HepG2 (cell line): ENCODE results near the gene INO80E. TPM values are rescaled to one million over a fixed set of nuclear protein-coding genes. Genes with fewer than 3 reads are reported as not detected.

Experiments used
- ARNTL ChIP-seq: sonication (generic); formaldehyde crosslinking; IDR thresholded peaks from 2 replicates; pipeline ENCODE4 v1.4.0; 2020; ENCODE audit warnings: mild to moderate bottlenecking, missing genetic modification reagents
- CBX5 ChIP-seq: sonication (generic); formaldehyde crosslinking; IDR thresholded peaks from 2 replicates; pipeline ENCODE4 v1.4.0; 2020; ENCODE audit warnings: missing genetic modification reagents, borderline replicate concordance
- CHCHD3 ChIP-seq: sonication (generic); formaldehyde crosslinking; IDR thresholded peaks from 2 replicates; pipeline ENCODE4 v1.8.0; 2022; ENCODE audit warnings: mild to moderate bottlenecking, missing genetic modification reagents, moderate library complexity
- GTF2F1 ChIP-seq: fragments of 150-350 bp; IDR thresholded peaks from 2 replicates; pipeline ENCODE4 v1.6.1; 2014; ENCODE audit warnings: low read length
- HDAC6 ChIP-seq: fragments of 200-600 bp; sonication (generic); IDR thresholded peaks from 2 replicates; pipeline ENCODE4 v1.7.0; 2017; ENCODE audit warnings: mild to moderate bottlenecking, antibody characterized with exemption, low read length, low read depth
- KDM5A ChIP-seq: fragments of 200-600 bp; sonication (generic); IDR thresholded peaks from 2 replicates; pipeline ENCODE4 v1.7.0; 2018; ENCODE audit warnings: antibody characterized with exemption, mild to moderate bottlenecking, low read length, borderline replicate concordance
- NFE2 ChIP-seq: sonication (generic); formaldehyde crosslinking; IDR thresholded peaks from 2 replicates; pipeline ENCODE4 v1.4.0; 2020; ENCODE audit warnings: missing genetic modification reagents
- SALL1 ChIP-seq: sonication (generic); formaldehyde crosslinking; IDR thresholded peaks from 2 replicates; pipeline ENCODE4 v1.8.0; 2022; ENCODE audit warnings: mild to moderate bottlenecking, missing genetic modification reagents
- SOX13 ChIP-seq, 3 experiments: fragments of 450-650 bp in 1 of 3; sonication (generic) in 1 of 3; formaldehyde crosslinking in 1 of 3; IDR thresholded peaks in 2 of 3; conservative IDR thresholded peaks in 1 of 3; 2 replicates each; pipeline versions ENCODE4 v1.5.0 to v1.6.1; 2016 to 2020; ENCODE audit warnings: antibody characterized with exemption in 1 of 3, mild to moderate bottlenecking in 1 of 3, missing compliant biosample characterization in 1 of 3, missing genetic modification reagents in 1 of 3, moderate library complexity in 1 of 3
- TCF7L2 ChIP-seq: IDR thresholded peaks from 2 replicates; pipeline ENCODE4 v1.6.1; 2011; ENCODE audit warnings: mild to moderate bottlenecking, low read depth, low read length, moderate library complexity
- TSC22D2 ChIP-seq: sonication (generic); formaldehyde crosslinking; IDR thresholded peaks from 2 replicates; pipeline ENCODE4 v1.5.1; 2020; ENCODE audit warnings: missing genetic modification reagents, mild to moderate bottlenecking, borderline replicate concordance
- ZFY ChIP-seq: sonication (generic); formaldehyde crosslinking; IDR thresholded peaks from 2 replicates; pipeline ENCODE4 v1.4.0; 2020; ENCODE audit warnings: missing genetic modification reagents
- ZMYM4 ChIP-seq: sonication (generic); formaldehyde crosslinking; IDR thresholded peaks from 2 replicates; pipeline ENCODE4 v1.8.1; 2023; ENCODE audit warnings: mild to moderate bottlenecking, missing genetic modification reagents
- ZNF230 ChIP-seq: sonication (generic); formaldehyde crosslinking; IDR thresholded peaks from 2 replicates; pipeline ENCODE4 v1.4.0; 2020; ENCODE audit warnings: mild to moderate bottlenecking, missing genetic modification reagents
- ZNF30 ChIP-seq: sonication (generic); formaldehyde crosslinking; IDR thresholded peaks from 2 replicates; pipeline ENCODE4 v1.5.0; 2020; ENCODE audit warnings: mild to moderate bottlenecking, missing genetic modification reagents
- ZNF850 ChIP-seq: sonication (generic); formaldehyde crosslinking; conservative IDR thresholded peaks from 2 replicates; pipeline ENCODE4 v1.9.0; 2021; ENCODE audit warnings: mild to moderate bottlenecking, missing genetic modification reagents
- polyA plus RNA-seq, 8 experiments: library from polyadenylated mRNA; depleted of rRNA in 3 of 8; stranded (reverse) in 7 of 8; unstranded in 1 of 8; fragments of >200 nt; fragmentation: Illumina TruSeq in 4 of 8; extraction: Trizol in 4 of 8; gene quantifications; 2 replicates each; pipeline versions ENCODE4 v1.2.1 to v1.2.3, GENCODE V29; 2011 to 2016; ENCODE audit warnings: low read depth in 4 of 8, missing spikeins in 1 of 8, mixed read lengths in 1 of 8; ENCODE audit not compliant: insufficient read depth in 1 of 8
- total RNA-seq, 5 experiments: library from RNA; depleted of rRNA; stranded (reverse); fragments of >200 nt; fragmentation: Illumina TruSeq; extraction: Trizol; gene quantifications; 2 replicates each; pipeline ENCODE4 v1.2.3, GENCODE V29; 2016; ENCODE audit warnings: low read depth in 1 of 5
- TF ChIP-seq, protein P1 (sequence below): IDR thresholded peaks from 2 replicates; pipeline ENCODE4 v1.6.1; 2018; ENCODE audit warnings: missing genetic modification reagents
- TF ChIP-seq, protein P2 (sequence below): fragments of 450-650 bp; IDR thresholded peaks from 2 replicates; pipeline ENCODE4 v1.6.1; 2017
- TF ChIP-seq, protein P3 (sequence below): sonication (generic); formaldehyde crosslinking; IDR thresholded peaks from 2 replicates; pipeline ENCODE4 v1.5.0; 2020; ENCODE audit warnings: missing genetic modification reagents
- TF ChIP-seq, protein P4 (sequence below): sonication (generic); formaldehyde crosslinking; IDR thresholded peaks from 2 replicates; pipeline ENCODE4 v1.5.1; 2020; ENCODE audit warnings: mild to moderate bottlenecking, moderate library complexity, missing genetic modification reagents
- TF ChIP-seq, protein P5 (sequence below): sonication (generic); formaldehyde crosslinking; IDR thresholded peaks from 2 replicates; pipeline ENCODE4 v1.4.0; 2020; ENCODE audit warnings: missing genetic modification reagents
- TF ChIP-seq, protein P6 (sequence below): sonication (generic); formaldehyde crosslinking; IDR thresholded peaks from 2 replicates; pipeline ENCODE4 v1.4.0; 2020; ENCODE audit warnings: mild to moderate bottlenecking, missing genetic modification reagents

INO80E gene
- total and polyA plus RNA-seq, 2 of the 13 experiments (the other 11 are each of a cell fraction or from before 2014, with no cell fraction given): 25.8 to 45.6 TPM

DNA sequence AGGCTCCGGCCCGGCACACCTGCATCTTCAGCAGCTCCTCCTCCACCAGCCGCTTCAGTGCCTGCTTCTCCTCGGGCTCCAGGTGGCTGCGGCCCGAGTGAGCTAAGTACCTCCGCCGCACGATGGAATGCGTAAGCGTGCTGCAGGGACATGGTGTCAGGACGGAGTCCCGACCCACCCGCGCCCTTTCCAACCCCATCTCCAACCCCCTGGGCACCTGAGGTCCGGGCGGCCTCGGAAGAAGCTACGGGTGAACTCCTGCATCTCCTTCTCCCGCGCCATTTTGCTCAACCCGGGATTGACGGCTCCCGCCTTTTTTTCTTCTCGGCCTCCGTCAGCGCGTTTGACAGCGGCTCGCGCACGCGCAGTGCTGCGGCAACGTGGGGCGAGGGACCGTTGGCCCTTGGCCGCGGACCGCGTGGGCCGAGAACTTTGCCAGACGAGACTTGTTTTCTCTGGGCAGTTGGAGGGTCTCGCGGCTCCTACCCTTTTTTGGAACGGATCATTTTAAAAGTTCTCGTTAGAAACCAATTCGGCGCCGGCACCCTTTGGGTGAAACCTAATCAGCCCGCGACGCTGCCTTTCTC lies 624 bp upstream of the INO80E start, which contains the start of gene HIRIP3 (continued):
- TF ChIP-seq, protein P1, sequence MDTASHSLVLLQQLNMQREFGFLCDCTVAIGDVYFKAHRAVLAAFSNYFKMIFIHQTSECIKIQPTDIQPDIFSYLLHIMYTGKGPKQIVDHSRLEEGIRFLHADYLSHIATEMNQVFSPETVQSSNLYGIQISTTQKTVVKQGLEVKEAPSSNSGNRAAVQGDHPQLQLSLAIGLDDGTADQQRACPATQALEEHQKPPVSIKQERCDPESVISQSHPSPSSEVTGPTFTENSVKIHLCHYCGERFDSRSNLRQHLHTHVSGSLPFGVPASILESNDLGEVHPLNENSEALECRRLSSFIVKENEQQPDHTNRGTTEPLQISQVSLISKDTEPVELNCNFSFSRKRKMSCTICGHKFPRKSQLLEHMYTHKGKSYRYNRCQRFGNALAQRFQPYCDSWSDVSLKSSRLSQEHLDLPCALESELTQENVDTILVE (CRISPR knock-in tag): no peak
- TF ChIP-seq SALL1 (CRISPR knock-in tag): peak; percentile 34
- TF ChIP-seq ZNF30 (CRISPR knock-in tag): peak; percentile 93; the same call in 1 of the 2 replicates
- no peak for TF ChIP-seq TCF7L2
- no peak for TF ChIP-seq SOX13 (IDR thresholded peaks at IDR 0.05)
- no peak for TF ChIP-seq SOX13 (CRISPR knock-in tag; conservative IDR thresholded peaks at IDR 0.05 in 1 of 2, IDR thresholded peaks at IDR 0.05 in 1 of 2)
- TF ChIP-seq HDAC6: no peak
- TF ChIP-seq, protein P2, sequence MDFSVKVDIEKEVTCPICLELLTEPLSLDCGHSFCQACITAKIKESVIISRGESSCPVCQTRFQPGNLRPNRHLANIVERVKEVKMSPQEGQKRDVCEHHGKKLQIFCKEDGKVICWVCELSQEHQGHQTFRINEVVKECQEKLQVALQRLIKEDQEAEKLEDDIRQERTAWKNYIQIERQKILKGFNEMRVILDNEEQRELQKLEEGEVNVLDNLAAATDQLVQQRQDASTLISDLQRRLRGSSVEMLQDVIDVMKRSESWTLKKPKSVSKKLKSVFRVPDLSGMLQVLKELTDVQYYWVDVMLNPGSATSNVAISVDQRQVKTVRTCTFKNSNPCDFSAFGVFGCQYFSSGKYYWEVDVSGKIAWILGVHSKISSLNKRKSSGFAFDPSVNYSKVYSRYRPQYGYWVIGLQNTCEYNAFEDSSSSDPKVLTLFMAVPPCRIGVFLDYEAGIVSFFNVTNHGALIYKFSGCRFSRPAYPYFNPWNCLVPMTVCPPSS: no peak
- no peak for TF ChIP-seq ZNF850
- TF ChIP-seq, protein P3, sequence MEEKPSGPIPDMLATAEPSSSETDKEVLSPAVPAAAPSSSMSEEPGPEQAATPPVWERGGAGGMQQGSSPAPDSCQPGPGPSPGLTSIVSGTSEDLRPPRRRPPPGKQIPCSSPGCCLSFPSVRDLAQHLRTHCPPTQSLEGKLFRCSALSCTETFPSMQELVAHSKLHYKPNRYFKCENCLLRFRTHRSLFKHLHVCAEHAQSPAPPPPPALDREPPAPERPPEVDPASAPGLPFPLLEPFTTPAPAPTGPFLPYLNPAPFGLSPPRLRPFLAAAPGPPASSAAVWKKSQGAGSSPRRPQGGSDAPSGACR (CRISPR knock-in tag): no peak
- TF ChIP-seq NFE2 (CRISPR knock-in tag): no peak
- no peak for TF ChIP-seq CHCHD3 (CRISPR knock-in tag)
- no peak for TF ChIP-seq ARNTL (CRISPR knock-in tag)
- TF ChIP-seq ZMYM4 (CRISPR knock-in tag): no peak
- 0 out of 2 replicates have a peak, but pooled peaks have one; percentile 11 for TF ChIP-seq CBX5 (CRISPR knock-in tag)
- TF ChIP-seq, protein P4, sequence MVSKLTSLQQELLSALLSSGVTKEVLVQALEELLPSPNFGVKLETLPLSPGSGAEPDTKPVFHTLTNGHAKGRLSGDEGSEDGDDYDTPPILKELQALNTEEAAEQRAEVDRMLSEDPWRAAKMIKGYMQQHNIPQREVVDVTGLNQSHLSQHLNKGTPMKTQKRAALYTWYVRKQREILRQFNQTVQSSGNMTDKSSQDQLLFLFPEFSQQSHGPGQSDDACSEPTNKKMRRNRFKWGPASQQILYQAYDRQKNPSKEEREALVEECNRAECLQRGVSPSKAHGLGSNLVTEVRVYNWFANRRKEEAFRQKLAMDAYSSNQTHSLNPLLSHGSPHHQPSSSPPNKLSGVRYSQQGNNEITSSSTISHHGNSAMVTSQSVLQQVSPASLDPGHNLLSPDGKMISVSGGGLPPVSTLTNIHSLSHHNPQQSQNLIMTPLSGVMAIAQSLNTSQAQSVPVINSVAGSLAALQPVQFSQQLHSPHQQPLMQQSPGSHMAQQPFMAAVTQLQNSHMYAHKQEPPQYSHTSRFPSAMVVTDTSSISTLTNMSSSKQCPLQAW: no peak
- TF ChIP-seq, protein P5, sequence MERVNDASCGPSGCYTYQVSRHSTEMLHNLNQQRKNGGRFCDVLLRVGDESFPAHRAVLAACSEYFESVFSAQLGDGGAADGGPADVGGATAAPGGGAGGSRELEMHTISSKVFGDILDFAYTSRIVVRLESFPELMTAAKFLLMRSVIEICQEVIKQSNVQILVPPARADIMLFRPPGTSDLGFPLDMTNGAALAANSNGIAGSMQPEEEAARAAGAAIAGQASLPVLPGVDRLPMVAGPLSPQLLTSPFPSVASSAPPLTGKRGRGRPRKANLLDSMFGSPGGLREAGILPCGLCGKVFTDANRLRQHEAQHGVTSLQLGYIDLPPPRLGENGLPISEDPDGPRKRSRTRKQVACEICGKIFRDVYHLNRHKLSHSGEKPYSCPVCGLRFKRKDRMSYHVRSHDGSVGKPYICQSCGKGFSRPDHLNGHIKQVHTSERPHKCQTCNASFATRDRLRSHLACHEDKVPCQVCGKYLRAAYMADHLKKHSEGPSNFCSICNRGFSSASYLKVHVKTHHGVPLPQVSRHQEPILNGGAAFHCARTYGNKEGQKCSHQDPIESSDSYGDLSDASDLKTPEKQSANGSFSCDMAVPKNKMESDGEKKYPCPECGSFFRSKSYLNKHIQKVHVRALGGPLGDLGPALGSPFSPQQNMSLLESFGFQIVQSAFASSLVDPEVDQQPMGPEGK (CRISPR knock-in tag): peak; percentile 16; the same call in 1 of the 2 replicates
- no peak for TF ChIP-seq KDM5A
- no peak for TF ChIP-seq ZNF230 (CRISPR knock-in tag)
- TF ChIP-seq, protein P6, sequence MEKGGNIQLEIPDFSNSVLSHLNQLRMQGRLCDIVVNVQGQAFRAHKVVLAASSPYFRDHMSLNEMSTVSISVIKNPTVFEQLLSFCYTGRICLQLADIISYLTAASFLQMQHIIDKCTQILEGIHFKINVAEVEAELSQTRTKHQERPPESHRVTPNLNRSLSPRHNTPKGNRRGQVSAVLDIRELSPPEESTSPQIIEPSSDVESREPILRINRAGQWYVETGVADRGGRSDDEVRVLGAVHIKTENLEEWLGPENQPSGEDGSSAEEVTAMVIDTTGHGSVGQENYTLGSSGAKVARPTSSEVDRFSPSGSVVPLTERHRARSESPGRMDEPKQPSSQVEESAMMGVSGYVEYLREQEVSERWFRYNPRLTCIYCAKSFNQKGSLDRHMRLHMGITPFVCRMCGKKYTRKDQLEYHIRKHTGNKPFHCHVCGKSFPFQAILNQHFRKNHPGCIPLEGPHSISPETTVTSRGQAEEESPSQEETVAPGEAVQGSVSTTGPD (CRISPR knock-in tag): peak; percentile 66; the same call in 1 of the 2 replicates
- no peak for TF ChIP-seq ZFY (CRISPR knock-in tag)
- TF ChIP-seq GTF2F1: no peak
- TF ChIP-seq TSC22D2 (CRISPR knock-in tag): peak; percentile 26; the same call in 1 of the 2 replicates
